Parathyroid adenoma (tissue), 2 donors: ENCODE data around the gene NELFA.
"Not testable (repeated sequence)": the region's sequence is repeated elsewhere in the genome, so short reads cannot be mapped to it uniquely, and the experiment has no call there.

ENCODE experiments used
- H2AFZ ChIP-seq: fragments of 300-600 bp; sonication (generic); one replicate; pipeline ENCODE4 v1.7.0; 2017; ENCODE audit warnings: antibody characterized with exemption, mild to moderate bottlenecking
- H3K27ac ChIP-seq: fragments of 300-600 bp; sonication (generic); one replicate; pipeline ENCODE4 v1.7.0; 2017
- H3K27me3 ChIP-seq: fragments of 300-600 bp; sonication (generic); one replicate; pipeline ENCODE4 v1.7.0; 2017; ENCODE audit warnings: low read length; ENCODE audit not compliant: control insufficient read depth, insufficient read depth
- H3K36me3 ChIP-seq: fragments of 300-600 bp; sonication (generic); one replicate; pipeline ENCODE4 v1.7.0; 2017; ENCODE audit warnings: low read length; ENCODE audit not compliant: control insufficient read depth, insufficient read depth
- H3K4me1 ChIP-seq: fragments of 300-600 bp; sonication (generic); one replicate; pipeline ENCODE4 v1.7.0; 2017; ENCODE audit warnings: control low read depth
- H3K4me2 ChIP-seq: fragments of 300-600 bp; sonication (generic); one replicate; pipeline ENCODE4 v1.7.0; 2017; ENCODE audit warnings: low read length
- H3K4me3 ChIP-seq: fragments of 300-600 bp; sonication (generic); one replicate; pipeline ENCODE4 v1.7.0; 2017; ENCODE audit warnings: low read depth, low read length
- H3K79me2 ChIP-seq: fragments of 300-600 bp; sonication (generic); one replicate; pipeline ENCODE4 v1.7.0; 2017; ENCODE audit warnings: control low read depth
- H3K9ac ChIP-seq: fragments of 300-600 bp; sonication (generic); one replicate; pipeline ENCODE4 v1.7.0; 2017; ENCODE audit warnings: mild to moderate bottlenecking
- H3K9me3 ChIP-seq: fragments of 300-600 bp; sonication (generic); one replicate; pipeline ENCODE4 v1.7.0; 2017; ENCODE audit warnings: low read length; ENCODE audit not compliant: control insufficient read depth
- TF ChIP-seq, protein P1 (sequence below): fragments of 300-600 bp; sonication (generic); IDR thresholded peaks from one replicate; pipeline ENCODE4 v1.7.0; 2017; ENCODE audit warnings: antibody characterized with exemption, mild to moderate bottlenecking
- donor health status: primary hyperparathyroidism.

The NELFA gene

GRCh38 chr4:2025817-2026216 is 17.0 kb upstream of the NELFA start:
- no peak overlapping the region for H3K4me2 ChIP-seq
- H3K27me3 ChIP-seq = no peaks in the 10 kb centered on the region
- no peak overlapping the region for H3K9ac ChIP-seq
- H3K27ac ChIP-seq = no peak overlapping the region
- no peak overlapping the region for H2AFZ ChIP-seq
- H3K4me3 ChIP-seq = no peak overlapping the region
- no peaks in the 10 kb centered on the region for H3K79me2 ChIP-seq
- H3K36me3 ChIP-seq = no peaks in the 10 kb centered on the region
- no peaks in the 10 kb centered on the region for H3K4me1 ChIP-seq
- no peaks in the 10 kb centered on the region for H3K9me3 ChIP-seq
- TF ChIP-seq, protein P1, sequence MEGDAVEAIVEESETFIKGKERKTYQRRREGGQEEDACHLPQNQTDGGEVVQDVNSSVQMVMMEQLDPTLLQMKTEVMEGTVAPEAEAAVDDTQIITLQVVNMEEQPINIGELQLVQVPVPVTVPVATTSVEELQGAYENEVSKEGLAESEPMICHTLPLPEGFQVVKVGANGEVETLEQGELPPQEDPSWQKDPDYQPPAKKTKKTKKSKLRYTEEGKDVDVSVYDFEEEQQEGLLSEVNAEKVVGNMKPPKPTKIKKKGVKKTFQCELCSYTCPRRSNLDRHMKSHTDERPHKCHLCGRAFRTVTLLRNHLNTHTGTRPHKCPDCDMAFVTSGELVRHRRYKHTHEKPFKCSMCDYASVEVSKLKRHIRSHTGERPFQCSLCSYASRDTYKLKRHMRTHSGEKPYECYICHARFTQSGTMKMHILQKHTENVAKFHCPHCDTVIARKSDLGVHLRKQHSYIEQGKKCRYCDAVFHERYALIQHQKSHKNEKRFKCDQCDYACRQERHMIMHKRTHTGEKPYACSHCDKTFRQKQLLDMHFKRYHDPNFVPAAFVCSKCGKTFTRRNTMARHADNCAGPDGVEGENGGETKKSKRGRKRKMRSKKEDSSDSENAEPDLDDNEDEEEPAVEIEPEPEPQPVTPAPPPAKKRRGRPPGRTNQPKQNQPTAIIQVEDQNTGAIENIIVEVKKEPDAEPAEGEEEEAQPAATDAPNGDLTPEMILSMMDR = no peak

DNA sequence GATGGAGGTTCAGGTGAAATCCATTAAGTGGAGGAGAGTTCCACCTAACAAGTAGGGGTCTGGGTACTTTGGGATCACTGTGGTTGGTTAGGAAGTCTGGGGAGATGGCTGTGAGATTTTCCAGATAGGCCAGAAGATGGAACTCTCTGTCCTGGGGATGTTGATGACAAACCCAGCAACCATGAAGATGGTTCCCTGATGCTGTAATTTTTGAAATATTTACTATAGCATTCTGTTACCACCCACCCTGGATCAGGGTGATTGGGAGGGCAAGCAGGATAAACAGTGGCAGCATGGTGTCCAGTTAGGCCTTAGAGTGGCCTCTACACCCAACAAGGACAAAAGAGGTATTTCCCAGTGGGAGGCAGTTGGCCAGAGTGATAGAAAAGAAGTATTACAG is 15.9 kb upstream of the NELFA start:
- no peak overlapping the region for H3K4me3 ChIP-seq
- no peaks in the 10 kb centered on the region for H3K79me2 ChIP-seq
- H3K27ac ChIP-seq = no peak overlapping the region
- H3K27me3 ChIP-seq = no peaks in the 10 kb centered on the region
- no peak overlapping the region for H3K4me2 ChIP-seq
- no peaks in the 10 kb centered on the region for H3K4me1 ChIP-seq
- TF ChIP-seq, protein P1 = no peak
- H3K36me3 ChIP-seq = no peaks in the 10 kb centered on the region
- no peak overlapping the region for H2AFZ ChIP-seq
- H3K9me3 ChIP-seq = no peaks in the 10 kb centered on the region
- H3K9ac ChIP-seq = no peak overlapping the region

GRCh38 chr4:2021358-2022018 is 12.7 kb upstream of the NELFA start:
- not testable (repeated sequence) for H3K4me2 ChIP-seq, H3K27ac ChIP-seq, H3K9ac ChIP-seq, H3K79me2 ChIP-seq, H3K9me3 ChIP-seq, H3K4me1 ChIP-seq, H2AFZ ChIP-seq, H3K36me3 ChIP-seq, H3K27me3 ChIP-seq, H3K4me3 ChIP-seq

DNA sequence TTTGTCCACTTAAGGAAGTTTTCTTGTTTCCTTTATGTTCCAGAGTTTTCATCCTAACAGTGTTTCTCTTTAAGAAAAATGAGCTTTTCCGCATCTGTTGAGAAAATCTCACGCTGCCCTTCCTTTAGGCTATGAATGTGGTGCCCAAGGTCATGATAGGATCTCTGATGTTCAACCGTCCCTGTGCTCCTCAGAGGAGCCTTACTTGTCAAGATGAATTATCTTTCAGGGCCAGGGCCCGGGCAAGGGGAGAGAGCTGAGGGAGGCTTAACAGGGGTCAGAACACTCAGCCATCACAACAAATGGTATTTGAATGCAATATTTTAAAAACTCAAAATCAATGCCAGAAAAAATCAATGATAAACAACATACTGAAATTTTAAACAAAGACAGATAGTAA is 6.2 kb upstream of the NELFA start:
- Histone ChIP-seq H3K36me3 (no peaks in the 10 kb centered on the region), H3K9ac (no peak overlapping the region), H3K4me2 (no peak overlapping the region), H3K27ac (peak overlapping the region; percentile 36), H3K4me1 (no peaks in the 10 kb centered on the region), H3K27me3 (no peaks in the 10 kb centered on the region), H3K9me3 (no peaks in the 10 kb centered on the region), H3K79me2 (no peaks in the 10 kb centered on the region), H3K4me3 (no peak overlapping the region), H2AFZ (no peak overlapping the region)
- TF ChIP-seq, protein P1 = no peak

GRCh38 chr4:2011583-2011982 is 2.8 kb upstream of the NELFA start:
- Histone ChIP-seq H3K9ac (no peak overlapping the region), H3K4me3 (no peak overlapping the region), H3K36me3 (no peaks in the 10 kb centered on the region)

More at GRCh38 chr4:2011583-2011982, 2.8 kb upstream of the NELFA start:
- no peaks in the 10 kb centered on the region for H3K9me3 ChIP-seq
- TF ChIP-seq, protein P1 = no peak
- H2AFZ ChIP-seq = no peak overlapping the region
- H3K4me1 ChIP-seq = peaks cover 4% of the 10 kb centered on the region
- H3K27me3 ChIP-seq = no peaks in the 10 kb centered on the region
- H3K27ac ChIP-seq = no peak overlapping the region
- peaks cover 10% of the 10 kb centered on the region for H3K79me2 ChIP-seq
- H3K4me2 ChIP-seq = no peak overlapping the region
